Measurements from ENCODE around the gene PCSK2. TPM values are rescaled to one million over a fixed set of nuclear protein-coding genes. Genes with fewer than 3 reads are reported as not detected.

PCSK2 gene
- total and polyA plus RNA-seq, 4 donors, result 0.08 to 0.14 (median 0.09) TPM; not detected in 1

DNA sequence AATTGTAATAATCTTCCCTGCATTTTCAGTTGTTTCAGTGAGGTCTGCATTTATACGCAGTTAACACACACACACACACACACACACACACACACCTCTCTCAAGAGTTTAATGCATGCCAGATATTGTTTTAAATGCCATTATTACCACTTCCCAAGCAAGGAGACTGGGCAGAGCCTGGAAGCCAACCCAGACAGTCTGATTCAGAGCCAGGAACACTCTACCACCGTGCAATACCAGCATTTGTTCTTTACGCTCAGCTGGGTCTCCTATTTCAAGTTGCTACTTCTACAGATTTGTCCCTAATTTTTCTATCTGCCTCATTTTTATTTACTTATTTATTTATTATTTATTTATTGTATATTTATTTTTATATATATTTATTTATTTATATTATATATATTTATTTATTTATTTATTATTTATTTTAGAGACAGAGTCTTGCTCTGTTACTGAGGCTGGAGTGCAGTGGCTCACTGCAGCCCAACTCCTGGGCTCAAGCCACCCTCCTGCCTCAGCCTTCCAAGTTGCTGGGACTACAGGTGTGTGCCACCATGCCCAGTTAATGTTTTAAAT is 68.4 kb downstream of the PCSK2 start:
- no peak overlapping the region for H3K4me3 ChIP-seq (ENCODE audit: low read depth in 1 of 3, low read length in 3 of 3)
- no peaks in the 10 kb centered on the region for H3K27me3 ChIP-seq (ENCODE audit: control insufficient read depth in 4 of 4, insufficient read depth in 4 of 4, low read length in 3 of 4)
- no peak for DNase-seq (ENCODE audit: low spot score)
- no peaks in the 10 kb centered on the region for H3K9me3 ChIP-seq (ENCODE audit: control insufficient read depth in 4 of 4, low read length in 3 of 4)
- no peak overlapping the region for H3K27ac ChIP-seq (ENCODE audit: low read depth in 1 of 2, low read length in 2 of 2)
- H3K36me3 ChIP-seq (ENCODE audit: control insufficient read depth in 4 of 4, insufficient read depth in 3 of 4, low read depth in 1 of 4, low read length in 3 of 4), result no peaks in the 10 kb centered on the region
- WGBS, result 87% methylated on average over 3 of the region's 3 CpGs
- no peak overlapping the region for H3K9ac ChIP-seq (ENCODE audit: low read depth in 1 of 2, low read length in 2 of 2)
- TF ChIP-seq RAD21 (IDR thresholded peaks at IDR 0.05) (no peak), FOXA2 (IDR thresholded peaks at IDR 0.05) (no peak), HNF4G (IDR thresholded peaks at IDR 0.05) (no peak), EGR1 (IDR thresholded peaks at IDR 0.05; ENCODE audit: low read depth in 2 of 2) (no peak)
- TF ChIP-seq, protein P1, sequence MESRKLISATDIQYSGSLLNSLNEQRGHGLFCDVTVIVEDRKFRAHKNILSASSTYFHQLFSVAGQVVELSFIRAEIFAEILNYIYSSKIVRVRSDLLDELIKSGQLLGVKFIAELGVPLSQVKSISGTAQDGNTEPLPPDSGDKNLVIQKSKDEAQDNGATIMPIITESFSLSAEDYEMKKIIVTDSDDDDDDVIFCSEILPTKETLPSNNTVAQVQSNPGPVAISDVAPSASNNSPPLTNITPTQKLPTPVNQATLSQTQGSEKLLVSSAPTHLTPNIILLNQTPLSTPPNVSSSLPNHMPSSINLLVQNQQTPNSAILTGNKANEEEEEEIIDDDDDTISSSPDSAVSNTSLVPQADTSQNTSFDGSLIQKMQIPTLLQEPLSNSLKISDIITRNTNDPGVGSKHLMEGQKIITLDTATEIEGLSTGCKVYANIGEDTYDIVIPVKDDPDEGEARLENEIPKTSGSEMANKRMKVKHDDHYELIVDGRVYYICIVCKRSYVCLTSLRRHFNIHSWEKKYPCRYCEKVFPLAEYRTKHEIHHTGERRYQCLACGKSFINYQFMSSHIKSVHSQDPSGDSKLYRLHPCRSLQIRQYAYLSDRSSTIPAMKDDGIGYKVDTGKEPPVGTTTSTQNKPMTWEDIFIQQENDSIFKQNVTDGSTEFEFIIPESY (IDR thresholded peaks at IDR 0.05), result no peak
- TF ChIP-seq, protein P2, sequence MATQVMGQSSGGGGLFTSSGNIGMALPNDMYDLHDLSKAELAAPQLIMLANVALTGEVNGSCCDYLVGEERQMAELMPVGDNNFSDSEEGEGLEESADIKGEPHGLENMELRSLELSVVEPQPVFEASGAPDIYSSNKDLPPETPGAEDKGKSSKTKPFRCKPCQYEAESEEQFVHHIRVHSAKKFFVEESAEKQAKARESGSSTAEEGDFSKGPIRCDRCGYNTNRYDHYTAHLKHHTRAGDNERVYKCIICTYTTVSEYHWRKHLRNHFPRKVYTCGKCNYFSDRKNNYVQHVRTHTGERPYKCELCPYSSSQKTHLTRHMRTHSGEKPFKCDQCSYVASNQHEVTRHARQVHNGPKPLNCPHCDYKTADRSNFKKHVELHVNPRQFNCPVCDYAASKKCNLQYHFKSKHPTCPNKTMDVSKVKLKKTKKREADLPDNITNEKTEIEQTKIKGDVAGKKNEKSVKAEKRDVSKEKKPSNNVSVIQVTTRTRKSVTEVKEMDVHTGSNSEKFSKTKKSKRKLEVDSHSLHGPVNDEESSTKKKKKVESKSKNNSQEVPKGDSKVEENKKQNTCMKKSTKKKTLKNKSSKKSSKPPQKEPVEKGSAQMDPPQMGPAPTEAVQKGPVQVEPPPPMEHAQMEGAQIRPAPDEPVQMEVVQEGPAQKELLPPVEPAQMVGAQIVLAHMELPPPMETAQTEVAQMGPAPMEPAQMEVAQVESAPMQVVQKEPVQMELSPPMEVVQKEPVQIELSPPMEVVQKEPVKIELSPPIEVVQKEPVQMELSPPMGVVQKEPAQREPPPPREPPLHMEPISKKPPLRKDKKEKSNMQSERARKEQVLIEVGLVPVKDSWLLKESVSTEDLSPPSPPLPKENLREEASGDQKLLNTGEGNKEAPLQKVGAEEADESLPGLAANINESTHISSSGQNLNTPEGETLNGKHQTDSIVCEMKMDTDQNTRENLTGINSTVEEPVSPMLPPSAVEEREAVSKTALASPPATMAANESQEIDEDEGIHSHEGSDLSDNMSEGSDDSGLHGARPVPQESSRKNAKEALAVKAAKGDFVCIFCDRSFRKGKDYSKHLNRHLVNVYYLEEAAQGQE (IDR thresholded peaks at IDR 0.05), result no peak
- TF ChIP-seq, protein P3, sequence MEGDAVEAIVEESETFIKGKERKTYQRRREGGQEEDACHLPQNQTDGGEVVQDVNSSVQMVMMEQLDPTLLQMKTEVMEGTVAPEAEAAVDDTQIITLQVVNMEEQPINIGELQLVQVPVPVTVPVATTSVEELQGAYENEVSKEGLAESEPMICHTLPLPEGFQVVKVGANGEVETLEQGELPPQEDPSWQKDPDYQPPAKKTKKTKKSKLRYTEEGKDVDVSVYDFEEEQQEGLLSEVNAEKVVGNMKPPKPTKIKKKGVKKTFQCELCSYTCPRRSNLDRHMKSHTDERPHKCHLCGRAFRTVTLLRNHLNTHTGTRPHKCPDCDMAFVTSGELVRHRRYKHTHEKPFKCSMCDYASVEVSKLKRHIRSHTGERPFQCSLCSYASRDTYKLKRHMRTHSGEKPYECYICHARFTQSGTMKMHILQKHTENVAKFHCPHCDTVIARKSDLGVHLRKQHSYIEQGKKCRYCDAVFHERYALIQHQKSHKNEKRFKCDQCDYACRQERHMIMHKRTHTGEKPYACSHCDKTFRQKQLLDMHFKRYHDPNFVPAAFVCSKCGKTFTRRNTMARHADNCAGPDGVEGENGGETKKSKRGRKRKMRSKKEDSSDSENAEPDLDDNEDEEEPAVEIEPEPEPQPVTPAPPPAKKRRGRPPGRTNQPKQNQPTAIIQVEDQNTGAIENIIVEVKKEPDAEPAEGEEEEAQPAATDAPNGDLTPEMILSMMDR (IDR thresholded peaks at IDR 0.05; ENCODE audit: low read depth, low read length, missing input control), result no peak
- H3K4me1 ChIP-seq (ENCODE audit: control insufficient read depth in 4 of 4, insufficient read depth in 4 of 4, low read length in 3 of 4), result no peaks in the 10 kb centered on the region

DNA sequence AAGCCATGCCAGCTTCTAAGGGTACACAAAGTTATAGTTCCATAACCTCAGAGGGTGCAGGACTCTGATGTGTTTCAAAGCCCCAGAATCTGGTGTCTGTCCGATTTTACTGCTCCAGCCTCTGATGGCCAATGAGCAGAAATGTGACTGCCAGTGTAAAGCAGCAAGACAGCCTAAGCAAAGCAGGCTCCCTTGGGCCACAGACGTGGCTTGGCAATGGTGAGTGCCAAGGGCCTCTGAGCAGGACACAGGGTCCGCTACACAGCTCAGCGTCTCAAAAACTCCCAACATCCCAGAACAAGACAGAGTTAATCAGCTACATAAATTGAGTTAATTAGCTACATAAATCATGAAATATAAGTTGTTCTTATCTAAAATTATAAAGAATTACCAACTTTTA is 69.2 kb downstream of the PCSK2 start:
- Histone ChIP-seq H3K27me3 (ENCODE audit: control insufficient read depth in 4 of 4, insufficient read depth in 4 of 4, low read length in 3 of 4) (no peaks in the 10 kb centered on the region), H3K36me3 (ENCODE audit: control insufficient read depth in 4 of 4, insufficient read depth in 3 of 4, low read depth in 1 of 4, low read length in 3 of 4) (no peaks in the 10 kb centered on the region), H3K27ac (ENCODE audit: low read depth in 1 of 2, low read length in 2 of 2) (no peak overlapping the region), H3K4me1 (ENCODE audit: control insufficient read depth in 4 of 4, insufficient read depth in 4 of 4, low read length in 3 of 4) (no peaks in the 10 kb centered on the region), H3K4me3 (ENCODE audit: low read depth in 1 of 3, low read length in 3 of 3) (no peak overlapping the region), H3K9ac (ENCODE audit: low read depth in 1 of 2, low read length in 2 of 2) (no peak overlapping the region), H3K9me3 (ENCODE audit: control insufficient read depth in 4 of 4, low read length in 3 of 4) (no peaks in the 10 kb centered on the region)
- DNase-seq (ENCODE audit: low spot score), result no peak
- WGBS, result 76% methylated on average over 4 of the region's 4 CpGs
- no peak for TF ChIP-seq SP1 (IDR thresholded peaks at IDR 0.05)
- no peak for TF ChIP-seq FOXA1 (IDR thresholded peaks at IDR 0.05)
- TF ChIP-seq EGR1 (IDR thresholded peaks at IDR 0.05; ENCODE audit: low read depth in 2 of 2), result no peak
- no peak for TF ChIP-seq NR2F2 (IDR thresholded peaks at IDR 0.05)
- TF ChIP-seq RXRA (IDR thresholded peaks at IDR 0.05), result no peak
- TF ChIP-seq, protein P2 (IDR thresholded peaks at IDR 0.05), result no peak
- TF ChIP-seq YY1 (IDR thresholded peaks at IDR 0.05), result no peak
- TF ChIP-seq, protein P4, sequence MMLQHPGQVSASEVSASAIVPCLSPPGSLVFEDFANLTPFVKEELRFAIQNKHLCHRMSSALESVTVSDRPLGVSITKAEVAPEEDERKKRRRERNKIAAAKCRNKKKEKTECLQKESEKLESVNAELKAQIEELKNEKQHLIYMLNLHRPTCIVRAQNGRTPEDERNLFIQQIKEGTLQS (IDR thresholded peaks at IDR 0.05), result no peak
- TF ChIP-seq HNF4G (IDR thresholded peaks at IDR 0.05), result no peak
- TF ChIP-seq, protein P3 (IDR thresholded peaks at IDR 0.05; ENCODE audit: low read depth, low read length, missing input control), result no peak
- TF ChIP-seq, protein P5, sequence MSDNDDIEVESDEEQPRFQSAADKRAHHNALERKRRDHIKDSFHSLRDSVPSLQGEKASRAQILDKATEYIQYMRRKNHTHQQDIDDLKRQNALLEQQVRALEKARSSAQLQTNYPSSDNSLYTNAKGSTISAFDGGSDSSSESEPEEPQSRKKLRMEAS (IDR thresholded peaks at IDR 0.05), result no peak
- no peak for TF ChIP-seq JUND (IDR thresholded peaks at IDR 0.05)
- no peak for TF ChIP-seq RAD21 (IDR thresholded peaks at IDR 0.05)
- no peak for TF ChIP-seq FOXA2 (IDR thresholded peaks at IDR 0.05)

Measured in liver (tissue), 9 donors.